ENCODE results near the gene NDUFV3.
"Not testable (repeated sequence)": the region's sequence is repeated elsewhere in the genome, so short reads cannot be mapped to it uniquely, and the experiment has no call there.

Gene NDUFV3

DNA sequence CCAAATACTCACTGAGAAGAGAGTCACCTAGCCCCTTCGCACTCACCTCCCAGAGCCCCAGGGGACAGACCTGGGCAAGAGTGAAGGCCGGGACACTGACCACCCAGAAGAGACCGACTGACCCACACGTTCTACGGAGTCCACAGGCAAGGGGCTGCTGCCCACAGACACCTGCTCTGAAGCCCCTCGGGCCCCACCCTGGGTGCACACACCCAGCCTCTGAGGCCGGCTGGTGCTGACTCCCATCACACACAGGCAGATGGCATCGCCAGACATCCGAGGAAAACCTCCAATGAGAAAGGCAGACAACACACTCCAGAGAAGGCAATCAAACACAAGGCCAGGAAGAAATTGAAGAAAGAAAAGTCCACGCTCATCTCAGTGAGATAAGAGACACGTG lies 35.9 kb upstream of the NDUFV3 start:
- DNase-seq (ENCODE audit: low spot score) = no peak

DNA sequence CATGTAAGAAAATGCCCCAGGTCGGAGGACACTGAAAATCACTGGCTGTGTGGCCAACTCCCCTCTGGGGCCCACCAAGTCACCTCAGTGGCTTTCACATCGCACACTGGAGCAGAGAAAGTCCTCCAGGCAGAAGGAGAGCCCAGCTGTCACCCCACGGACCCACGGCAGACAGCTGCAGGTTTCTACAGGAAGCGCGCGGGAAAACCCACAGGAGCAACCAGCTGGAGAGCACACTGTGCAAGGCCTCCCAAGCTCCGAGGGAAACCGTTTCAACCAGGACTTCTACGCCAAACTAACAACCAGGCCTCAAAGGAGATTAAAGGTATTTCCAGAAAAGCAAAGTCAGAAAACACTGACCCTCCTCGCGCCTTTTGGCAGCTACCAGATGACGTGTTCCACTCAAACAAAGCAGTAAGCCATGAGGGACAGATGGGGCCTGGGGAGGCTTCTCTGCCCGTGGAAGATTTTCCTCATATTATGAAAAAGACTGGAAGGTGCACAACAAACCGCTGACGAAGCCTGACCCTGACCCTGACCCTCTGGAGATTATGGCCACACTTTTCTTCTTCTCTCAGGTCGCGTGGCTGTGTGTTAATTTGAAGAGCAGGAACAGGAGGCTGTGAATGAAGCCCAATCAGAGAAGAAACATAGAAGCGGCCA lies 34.8 kb upstream of the NDUFV3 start:
- no peak for DNase-seq (ENCODE audit: low spot score)

DNA sequence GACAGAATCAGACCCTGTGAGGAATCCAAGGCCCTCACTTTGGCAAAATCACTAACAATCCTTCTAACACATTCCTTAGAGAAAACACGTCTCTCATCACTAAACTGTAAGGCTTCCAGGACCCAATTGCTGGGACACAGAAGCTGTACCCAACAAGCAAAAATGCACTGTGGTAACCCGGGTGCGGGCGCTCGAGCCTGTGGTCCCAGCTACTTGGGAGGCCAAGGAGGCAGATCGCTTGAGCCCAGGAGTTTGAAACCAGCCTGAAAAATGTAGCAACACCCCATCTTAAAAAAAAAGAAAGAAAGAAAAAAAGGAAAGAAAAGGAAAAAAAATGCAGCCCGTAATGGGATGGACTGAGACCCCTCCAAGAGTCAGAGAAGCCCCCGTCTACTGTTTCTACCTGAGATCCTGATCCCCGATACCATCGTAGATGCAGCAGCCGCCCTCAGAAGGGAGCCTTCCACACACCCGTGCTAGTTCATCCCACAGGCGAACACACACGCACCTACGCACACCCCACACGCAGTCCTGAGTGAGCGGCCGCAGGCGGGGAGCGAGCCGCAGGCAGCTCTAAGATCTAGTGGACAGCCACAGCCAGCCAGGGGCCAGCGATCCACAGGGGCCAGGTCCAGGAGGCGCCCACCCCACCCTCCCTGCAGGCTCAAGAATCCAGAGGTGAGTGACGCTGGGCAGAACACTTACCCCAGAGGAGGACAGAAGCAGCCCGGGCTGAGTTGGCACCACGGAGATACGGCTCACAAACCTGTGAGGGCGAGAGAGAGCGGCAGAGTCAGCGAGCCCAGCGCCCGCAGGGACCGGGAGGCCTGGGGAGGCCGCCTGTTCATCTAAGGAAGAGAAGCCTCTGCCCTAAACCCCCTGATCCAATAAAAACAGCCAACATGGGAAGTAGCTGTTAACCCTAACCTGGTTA lies 33.9 kb upstream of the NDUFV3 start:
- no peak for DNase-seq (ENCODE audit: low spot score)

DNA sequence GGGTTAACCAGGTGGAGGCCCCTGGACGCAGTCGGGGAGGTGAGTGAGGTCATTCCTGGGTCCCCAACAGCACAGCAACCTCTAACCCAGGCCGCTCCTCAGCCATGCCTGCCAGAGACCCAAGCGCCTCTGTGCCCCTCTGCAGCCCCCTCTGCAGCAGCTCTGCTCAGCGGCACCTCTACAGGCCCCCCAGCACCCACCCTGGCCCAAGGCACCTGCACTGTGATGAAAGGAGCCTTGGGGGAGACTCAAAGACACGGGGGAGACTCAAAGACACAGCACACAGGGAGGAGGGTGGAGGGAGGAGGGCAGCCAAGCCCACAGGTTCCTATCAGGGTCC lies 33.2 kb upstream of the NDUFV3 start:
- no peak for DNase-seq (ENCODE audit: low spot score)

DNA sequence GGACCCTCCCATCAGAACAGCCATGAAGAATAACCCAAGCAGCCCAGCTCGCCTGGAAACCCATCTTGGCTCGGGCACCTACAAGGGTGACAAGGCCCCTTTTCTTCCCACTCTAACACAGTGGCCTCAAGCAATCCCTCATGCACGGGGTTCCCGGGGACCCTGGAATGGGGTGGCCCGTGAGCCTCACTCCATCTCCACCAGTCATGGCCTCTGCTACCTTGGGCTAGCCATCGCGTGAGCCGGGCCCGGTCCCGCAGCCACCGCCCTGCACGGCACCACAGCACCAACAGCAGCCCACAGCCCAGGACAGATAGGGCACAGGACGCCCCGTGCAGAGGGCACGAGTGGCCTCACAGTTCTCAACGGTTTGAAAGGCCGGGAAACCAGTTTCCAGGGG lies 32.8 kb upstream of the NDUFV3 start:
- no peak for DNase-seq (ENCODE audit: low spot score)

DNA sequence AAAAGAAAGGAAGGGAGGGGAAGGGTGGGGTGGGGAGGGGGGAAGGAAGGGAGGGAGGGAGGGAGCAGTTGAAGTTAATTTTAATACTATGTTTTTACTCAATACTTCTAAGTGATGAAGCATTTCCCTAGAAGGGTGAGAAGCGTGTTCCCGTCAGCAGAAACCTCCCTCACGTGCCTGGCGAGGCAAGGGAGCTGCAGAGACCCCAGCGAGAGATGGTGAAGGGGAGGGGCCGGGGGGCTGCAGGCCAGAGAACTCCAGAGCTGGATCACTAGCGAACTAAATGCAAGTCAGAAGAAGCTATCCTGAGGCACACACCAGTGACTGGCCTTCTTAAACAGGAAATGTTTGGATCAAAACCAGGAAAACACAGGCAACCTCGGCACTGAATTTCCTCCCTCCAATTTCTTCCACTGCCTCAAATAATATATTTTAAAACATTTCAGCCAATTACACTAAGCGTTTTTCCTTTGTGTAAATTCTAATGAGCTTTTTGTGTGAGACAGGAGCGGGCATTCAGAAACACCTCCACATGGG lies 31.7 kb upstream of the NDUFV3 start:
- no peak for DNase-seq (ENCODE audit: low spot score)

DNA sequence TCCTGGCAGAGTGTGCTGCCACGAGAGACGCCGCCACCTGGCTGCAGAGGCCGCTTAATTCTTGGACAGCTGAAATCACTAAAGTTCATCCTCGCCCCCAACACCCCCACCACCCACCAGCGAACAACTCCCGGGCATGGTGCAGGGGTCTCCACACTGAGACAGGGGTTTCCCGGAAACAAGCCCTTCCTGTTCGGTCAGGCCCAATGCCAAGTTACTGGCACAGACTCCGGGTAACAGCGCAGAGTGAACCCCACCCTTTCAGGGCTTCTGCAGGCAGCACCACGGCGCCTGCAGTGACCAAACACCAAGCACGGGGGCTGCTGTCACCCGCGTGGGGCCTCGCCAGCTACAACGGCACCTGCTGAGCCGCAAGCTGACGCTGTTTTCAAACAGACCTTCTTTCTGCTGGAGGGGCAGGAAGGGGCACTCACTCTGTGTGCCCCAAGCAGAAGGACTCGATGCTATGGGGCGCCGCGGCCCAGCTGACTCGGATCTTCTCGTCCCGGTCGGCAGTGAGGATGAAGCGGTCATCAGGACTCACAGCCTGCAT lies 31.2 kb upstream of the NDUFV3 start:
- no peak for DNase-seq (ENCODE audit: low spot score)

DNA sequence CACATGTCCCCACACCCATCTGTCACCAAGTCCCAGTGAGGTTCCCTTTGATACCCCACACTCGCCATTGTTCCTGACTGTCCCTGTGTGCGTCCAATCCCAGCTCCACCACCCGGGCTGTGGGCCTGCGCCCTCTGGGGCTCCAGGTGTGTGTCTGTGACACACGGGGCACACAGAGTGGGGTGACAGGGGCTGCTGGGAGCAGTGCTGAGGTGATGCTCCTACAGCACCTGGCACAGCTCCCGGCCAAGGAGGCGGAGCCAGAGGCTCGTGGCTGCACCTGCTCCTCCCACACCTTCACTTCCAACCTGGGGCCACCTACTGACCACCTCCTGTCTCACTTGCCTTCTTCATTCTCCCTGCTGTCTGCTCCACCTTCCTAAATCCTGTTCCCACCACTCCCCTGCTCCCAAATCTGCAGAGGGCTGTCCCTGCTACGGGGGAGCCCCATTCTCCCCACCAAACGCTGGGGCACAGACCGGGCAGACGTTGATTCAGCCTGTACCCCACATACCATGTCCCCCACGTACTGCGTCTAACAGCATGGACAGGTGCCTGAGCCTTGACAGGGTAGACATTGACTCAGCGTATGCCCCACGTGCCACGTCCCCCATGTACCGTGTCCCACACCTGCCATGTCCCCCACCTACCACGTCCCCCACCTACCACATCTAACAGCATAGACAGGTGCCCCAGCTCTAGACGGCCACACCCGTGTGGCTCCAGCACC lies 30.2 kb upstream of the NDUFV3 start:
- DNase-seq (ENCODE audit: low spot score) = no peak

DNA sequence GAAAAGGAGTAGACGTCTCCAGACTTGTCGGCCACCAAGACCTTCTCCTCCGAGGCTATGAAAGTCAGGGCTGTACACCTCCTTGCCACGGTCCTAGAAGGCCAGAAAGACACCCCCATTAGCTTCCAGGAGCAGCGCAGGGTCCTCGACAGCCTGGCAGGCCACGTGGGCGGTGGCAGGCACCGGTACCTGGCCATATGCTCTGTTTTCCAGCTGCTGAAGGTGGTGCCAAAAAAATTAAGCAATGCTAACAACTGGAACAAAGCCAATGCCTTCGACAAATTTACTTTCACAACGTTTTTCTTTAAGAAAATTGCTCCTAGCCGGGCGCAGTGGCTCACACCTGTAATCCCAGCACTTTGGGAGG lies 29.6 kb upstream of the NDUFV3 start:
- DNase-seq (ENCODE audit: low spot score) = no peak

DNA sequence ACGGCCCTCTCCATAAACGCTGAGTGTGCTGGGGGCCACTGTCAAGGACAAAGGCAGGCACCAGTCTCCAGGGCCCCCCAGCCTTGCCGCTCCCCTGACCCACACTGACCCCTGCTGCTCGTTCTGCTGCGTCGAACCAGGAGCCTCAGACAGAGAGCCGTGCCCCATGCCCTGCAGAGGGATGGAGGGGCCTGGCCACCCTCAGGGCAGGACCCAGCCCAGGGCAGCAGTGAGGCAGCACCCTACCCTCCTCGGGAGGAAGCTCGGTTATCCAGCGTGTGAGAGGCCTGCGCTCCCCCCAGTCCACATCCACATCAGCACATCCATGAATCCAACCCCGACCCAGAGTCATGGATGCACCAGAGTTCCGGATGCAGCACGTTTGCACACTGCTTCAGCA lies 28.8 kb upstream of the NDUFV3 start:
- DNase-seq (ENCODE audit: low spot score) = no peak

DNA sequence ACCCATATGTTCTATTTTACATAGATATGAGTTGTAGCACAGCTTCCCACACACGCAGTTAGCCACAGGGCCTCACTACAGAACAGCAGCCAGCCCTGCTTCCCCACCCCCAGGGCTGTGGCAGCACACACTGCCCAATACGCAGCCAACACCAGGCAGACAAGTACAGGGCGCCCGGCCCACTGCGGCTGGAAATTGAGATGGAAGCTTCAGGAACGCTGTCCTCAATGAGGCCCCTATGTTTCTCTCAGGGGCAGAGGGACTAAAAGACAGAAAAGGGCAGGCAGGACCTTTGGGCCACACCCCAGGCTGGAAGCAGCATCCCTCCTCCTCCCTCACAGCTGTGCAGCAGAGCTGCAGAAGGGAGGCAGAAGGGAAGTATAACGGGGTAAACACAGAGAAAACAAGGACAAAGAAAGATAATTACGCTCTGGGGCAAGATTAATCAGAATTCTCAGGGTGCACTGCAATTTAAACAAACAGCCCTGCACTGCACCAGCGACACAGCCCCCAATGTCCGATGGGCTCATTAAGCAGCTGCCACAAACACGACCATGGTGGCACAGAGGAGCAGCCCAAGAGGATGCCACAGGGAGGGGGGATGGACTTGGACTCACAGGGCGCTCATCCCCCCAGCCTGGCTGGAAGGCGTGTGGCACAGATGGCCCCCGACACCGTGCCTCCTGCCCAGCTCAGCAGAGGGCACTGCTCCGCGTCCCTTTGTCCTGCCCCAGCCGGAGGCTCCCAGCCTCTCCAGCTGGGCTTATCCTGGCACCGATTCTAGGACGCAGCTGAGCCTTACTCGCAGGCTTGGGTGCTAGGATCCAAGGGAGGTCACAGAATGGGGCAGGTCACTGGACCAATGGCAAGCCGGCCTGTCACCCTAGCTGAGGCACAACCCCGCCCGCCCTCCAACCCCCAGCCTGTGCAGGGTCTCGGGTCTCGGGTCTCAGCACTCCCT lies 28.0 kb upstream of the NDUFV3 start:
- DNase-seq (ENCODE audit: low spot score) = no peak

DNA sequence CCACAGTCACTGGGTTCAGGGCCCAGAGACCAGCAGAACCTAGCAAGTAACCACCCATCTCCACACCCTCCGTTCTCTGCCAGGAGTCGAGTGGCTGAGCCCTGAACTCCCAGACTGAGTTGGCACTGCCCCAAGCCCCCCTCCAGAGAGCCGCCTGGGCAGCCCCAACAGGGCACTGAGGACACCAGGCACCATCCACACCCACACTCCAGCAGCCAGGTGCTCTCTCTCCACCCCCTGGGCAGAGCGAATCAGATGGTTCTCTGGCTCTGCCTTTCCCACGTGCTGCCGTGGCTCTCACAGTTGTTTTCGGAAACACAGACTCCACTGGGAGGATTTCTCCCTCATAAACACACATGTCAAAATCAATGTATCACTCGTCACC lies 27.3 kb upstream of the NDUFV3 start:
- no peak for DNase-seq (ENCODE audit: low spot score)

DNA sequence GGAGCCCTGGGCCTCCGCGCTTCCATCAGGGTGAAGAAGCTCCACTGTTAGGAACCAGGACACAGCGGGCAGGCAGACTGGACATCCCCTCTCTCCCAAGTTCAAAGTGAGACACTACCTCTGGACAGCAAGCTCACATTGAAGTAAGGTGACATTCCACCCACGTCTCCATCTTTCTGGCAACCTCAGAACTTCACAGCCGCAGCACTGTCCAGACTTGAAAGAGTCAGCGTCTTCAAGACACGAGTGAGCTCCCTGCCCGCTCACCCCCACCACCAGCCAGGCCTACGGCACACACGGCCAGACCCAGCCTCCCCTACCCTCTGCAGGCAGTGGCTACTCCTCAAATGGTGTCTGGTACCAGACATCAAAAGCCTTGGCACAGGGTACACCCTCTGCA lies 24.9 kb upstream of the NDUFV3 start:
- DNase-seq (ENCODE audit: low spot score) = no peak

DNA sequence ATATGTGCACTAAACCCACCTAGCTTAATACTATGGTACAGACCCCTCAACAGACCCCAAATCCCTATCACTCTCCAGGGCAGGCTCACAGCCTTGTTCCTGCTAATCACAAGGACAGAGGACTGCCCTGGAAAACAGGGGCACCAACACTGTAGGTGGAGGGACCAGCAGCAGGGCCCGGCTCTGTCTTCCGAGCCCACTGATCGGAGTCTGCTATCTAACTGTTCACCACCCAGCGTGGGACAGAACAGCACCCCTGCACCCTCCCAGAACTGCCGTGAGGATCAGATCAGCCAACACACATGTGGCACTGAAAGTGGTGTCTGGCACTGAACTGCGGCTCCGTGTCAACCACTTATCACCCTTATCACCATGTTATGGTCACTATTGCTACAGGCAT lies 20.0 kb upstream of the NDUFV3 start:
- DNase-seq (ENCODE audit: low spot score) = no peak

DNA sequence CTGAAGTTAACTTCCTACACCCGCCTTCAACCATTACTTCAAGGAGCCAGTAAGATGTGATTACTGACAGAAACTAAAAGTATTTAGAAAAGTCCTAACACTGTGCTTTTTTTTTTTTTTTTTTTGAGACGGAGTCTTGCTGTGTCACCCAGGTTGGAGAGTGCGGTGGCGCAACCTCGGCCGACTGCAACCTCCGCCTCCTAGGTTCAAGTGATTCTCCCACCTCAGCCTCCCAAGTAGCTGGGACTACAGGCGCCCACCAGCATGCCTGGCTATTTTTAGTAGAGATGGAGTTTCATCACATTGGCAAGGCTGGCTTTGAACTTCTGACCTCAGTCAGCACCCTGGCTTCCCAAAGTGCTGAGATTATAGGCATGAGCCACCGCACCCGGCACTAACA lies 17.3 kb upstream of the NDUFV3 start:
- DNase-seq (ENCODE audit: low spot score) = not testable (repeated sequence)

DNA sequence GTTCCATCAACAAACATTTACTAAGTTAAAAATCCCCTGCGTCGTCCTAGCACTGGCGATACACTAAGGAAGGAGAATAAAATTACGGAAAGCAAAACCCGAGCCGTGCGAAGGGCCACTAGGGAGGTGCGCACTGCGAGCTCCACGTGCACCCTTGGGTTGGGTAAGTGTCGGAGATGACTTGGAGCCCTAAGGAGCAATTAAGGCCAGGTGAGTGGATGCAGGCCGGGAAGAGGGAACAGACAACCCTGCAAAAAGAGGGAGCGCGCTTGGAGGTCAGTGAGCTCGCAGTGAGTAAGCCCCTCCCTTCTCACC lies 14.5 kb upstream of the NDUFV3 start:
- no peak for DNase-seq (ENCODE audit: low spot score)

DNA sequence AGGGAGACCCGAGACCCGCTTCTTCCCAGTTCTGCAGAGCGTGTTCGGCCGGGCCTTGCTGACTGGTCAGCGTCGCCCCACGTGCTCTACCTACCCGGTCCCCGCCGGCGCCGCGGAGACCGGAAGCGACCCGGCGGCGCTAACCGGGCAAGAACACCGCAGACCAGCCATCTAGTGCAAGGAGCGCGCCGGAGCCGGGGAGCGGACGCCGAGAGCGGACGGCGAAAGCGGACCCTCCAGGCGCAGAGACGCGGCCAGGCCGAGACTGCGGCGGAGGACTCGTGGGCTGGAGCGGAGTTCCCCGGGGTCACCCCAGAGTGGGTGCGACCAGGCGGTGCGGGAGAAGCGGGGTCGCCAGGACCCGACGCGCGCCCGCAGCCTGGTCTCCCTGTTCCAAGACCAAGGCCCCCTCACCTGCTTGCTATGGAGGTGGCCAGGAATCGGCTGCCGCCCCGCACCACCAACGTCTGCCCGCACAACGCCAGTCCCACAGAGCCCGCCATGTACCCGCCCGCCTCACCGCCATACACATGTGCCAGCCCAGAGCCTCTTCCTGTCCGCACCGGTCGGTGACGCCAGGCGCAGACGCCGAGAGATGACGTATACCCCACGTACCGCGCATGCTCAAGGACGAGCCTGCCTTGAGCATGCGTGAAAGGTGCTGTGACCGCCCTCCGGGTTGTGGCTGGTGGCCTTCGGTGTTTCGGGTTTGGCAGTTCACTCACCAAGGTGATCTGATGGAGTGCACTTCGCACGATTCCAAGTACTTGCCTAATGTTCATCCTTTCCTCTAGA lies 13.9 kb upstream of the NDUFV3 start, which contains the start of gene WDR4:
Gene WDR4, minus strand, starts transcription at position 547 of the 795 bp plus-strand sequence. Its CDS starts 44 bp downstream, at position 503.
- peak; percentile 100 for DNase-seq (ENCODE audit: low spot score)

DNA sequence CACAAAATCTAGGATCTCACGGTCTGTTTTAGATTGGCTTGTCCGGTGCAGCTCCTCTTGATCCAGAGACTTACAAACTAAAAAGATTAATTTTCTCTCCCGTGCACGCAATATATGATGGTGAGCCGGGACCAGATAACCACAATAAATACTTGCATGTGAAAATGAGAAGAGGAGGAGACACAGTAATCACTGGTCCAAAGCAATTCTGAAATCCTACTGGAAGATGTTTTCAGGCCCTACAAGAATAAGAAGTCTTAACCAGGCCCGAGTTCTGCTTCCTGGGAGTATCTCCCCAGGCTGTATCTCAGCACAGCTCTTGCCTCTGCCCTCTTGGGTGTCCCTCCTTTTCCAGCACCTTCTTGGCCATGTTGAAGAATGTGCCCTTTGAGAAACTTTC lies 12.8 kb upstream of the NDUFV3 start:
- no peak for DNase-seq (ENCODE audit: low spot score)

DNA sequence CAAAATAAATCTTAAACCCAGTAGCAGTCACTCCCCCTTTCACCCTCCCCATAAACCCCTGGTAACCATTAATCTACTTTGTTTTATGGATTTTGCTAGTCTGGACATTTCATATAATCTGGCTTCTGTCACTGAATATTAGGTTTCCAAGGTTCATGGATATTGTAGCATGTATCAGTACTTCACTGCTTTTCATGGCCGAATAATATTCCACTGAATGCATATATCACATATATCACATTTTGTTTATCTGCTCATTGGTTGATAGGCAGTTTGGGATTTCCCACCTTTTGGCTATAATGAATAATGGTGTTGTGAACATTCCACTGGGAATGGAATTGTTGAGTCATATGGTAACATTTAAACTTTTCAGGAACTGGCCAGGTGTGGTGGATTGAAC lies 9.2 kb upstream of the NDUFV3 start:
- DNase-seq (ENCODE audit: low spot score) = no peak

DNA sequence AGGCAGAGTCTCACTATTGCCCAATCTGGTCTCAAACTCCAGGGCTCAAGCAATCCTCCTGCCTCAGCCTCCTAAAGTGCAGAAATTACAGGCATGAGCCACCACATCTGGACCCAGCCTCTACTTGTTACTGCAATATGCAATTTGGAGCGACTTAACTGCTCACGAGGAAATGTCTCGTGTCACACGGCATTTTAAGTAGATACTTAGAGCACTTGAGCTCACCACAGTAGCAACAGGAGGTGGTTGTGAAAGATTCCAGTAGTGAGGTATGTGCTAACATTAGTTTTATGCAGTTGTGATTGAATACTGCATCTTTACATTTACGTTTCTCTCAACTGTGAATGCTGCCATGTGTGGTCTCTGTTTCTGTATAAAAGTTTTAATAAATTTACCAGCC lies 5.8 kb upstream of the NDUFV3 start:
- DNase-seq (ENCODE audit: low spot score) = no peak

DNA sequence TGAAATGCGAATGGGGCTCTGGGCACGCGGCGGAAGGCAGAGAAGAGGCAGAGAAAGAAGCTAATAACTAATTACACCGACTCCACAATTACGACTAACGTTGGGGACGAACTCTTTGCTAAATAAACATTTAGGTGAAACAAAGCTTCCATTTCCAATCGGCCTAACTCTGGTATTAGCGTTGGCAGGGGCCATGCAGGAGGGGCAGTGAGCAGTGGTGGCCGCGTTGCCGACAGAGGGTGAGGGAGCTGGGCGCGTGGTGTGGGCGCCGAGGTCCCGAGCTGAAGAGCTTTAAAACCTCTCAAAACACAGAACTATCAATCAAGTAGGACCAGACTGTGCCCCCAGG lies 553 bp upstream of the NDUFV3 start:
- no peak for DNase-seq (ENCODE audit: low spot score)
